ENCODE data around the gene FAM149A. TPM values are rescaled to one million over a fixed set of nuclear protein-coding genes. Genes with fewer than 3 reads are reported as not detected.

The FAM149A gene
- total RNA-seq, 1 experiment from 2014 or later = 8.9 TPM

- DNase-seq (ENCODE audit: low read depth, low spot score) = no peak
- Histone ChIP-seq H3K4me1 (ENCODE audit: control insufficient read depth in 1 of 2, insufficient read depth in 2 of 2, low read length in 2 of 2) (peaks cover 6 to 13% of the 10 kb centered on the region in 2 experiments; a peak in 3 of 4 replicates), H3K9me2 (ENCODE audit: insufficient read depth) (no peaks in the 10 kb centered on the region), H3K79me2 (ENCODE audit: insufficient read depth, low read length) (peaks cover 6% of the 10 kb centered on the region), H2AFZ (ENCODE audit: low read depth, low read length, poor library complexity, severe bottlenecking) (no peak overlapping the region), H3K4me2 (ENCODE audit: low read length) (no peak overlapping the region), H3K9me3 (ENCODE audit: control insufficient read depth in 1 of 2, insufficient read depth in 1 of 2, low read depth in 1 of 2, low read length in 2 of 2) (no peaks in the 10 kb centered on the region), H4K20me1 (ENCODE audit: insufficient read depth) (no peaks in the 10 kb centered on the region), H3K27ac (ENCODE audit: low read depth, low read length) (no peak overlapping the region), H3K4me3 (replicated peaks in 1 of 2; ENCODE audit: low read depth in 1 of 2, low read length in 2 of 2) (no peak overlapping the region), H3K9ac (ENCODE audit: low read length) (no peak overlapping the region), H3K36me3 (ENCODE audit: control insufficient read depth in 1 of 2, insufficient read depth in 2 of 2, low read length in 2 of 2) (no peaks in the 10 kb centered on the region), H3K27me3 (ENCODE audit: insufficient read depth, low read length) (no peaks in the 10 kb centered on the region)
- TF ChIP-seq CEBPB (IDR thresholded peaks at IDR 0.05; ENCODE audit: low read depth) (no peak), EZH2 (IDR thresholded peaks at IDR 0.05) (no peak), ZBTB33 (IDR thresholded peaks at IDR 0.05; ENCODE audit: extremely low read depth, insufficient replicate concordance, low read length) (no peak), EGR1 (IDR thresholded peaks at IDR 0.05; ENCODE audit: low read depth) (no peak)
- RAD21 ChIA-PET (ENCODE audit: low non-redundant PET in 1 of 2, low total read pairs in 2 of 2, uncharacterized antibody in 2 of 2, unreplicated experiment in 2 of 2) = no interaction called here
- no peak for ATAC-seq
- intact Hi-C loops (cut with micrococcal nuclease) = no loop called here
- POLR2A ChIA-PET = no interaction called here
- BruUV-seq (replicated peaks) = no TSS peak
- CTCF ChIA-PET = no interaction called here
Observed at GRCh38 chr4:186188107-186188506, 83.6 kb downstream of the FAM149A start.

GRCh38 chr4:186189656-186190055, 85.2 kb downstream of the FAM149A start:
- H2AFZ ChIP-seq (ENCODE audit: low read depth, low read length, poor library complexity, severe bottlenecking) = no peak overlapping the region
- ATAC-seq = no peak
- intact Hi-C loops (cut with micrococcal nuclease) = no loop called here
- no TSS peak for BruUV-seq (replicated peaks)
- RAD21 ChIA-PET (ENCODE audit: low non-redundant PET in 1 of 2, low total read pairs in 2 of 2, uncharacterized antibody in 2 of 2, unreplicated experiment in 2 of 2) = no interaction called here
- H3K79me2 ChIP-seq (ENCODE audit: insufficient read depth, low read length) = peaks cover 7% of the 10 kb centered on the region
- no peaks in the 10 kb centered on the region for H3K36me3 ChIP-seq (ENCODE audit: control insufficient read depth in 1 of 2, insufficient read depth in 2 of 2, low read length in 2 of 2)
- no peak overlapping the region for H3K4me3 ChIP-seq (replicated peaks in 1 of 2; ENCODE audit: low read depth in 1 of 2, low read length in 2 of 2)
- DNase-seq (ENCODE audit: low read depth, low spot score) = no peak
- no peak overlapping the region for H3K4me2 ChIP-seq (ENCODE audit: low read length)
- H3K27ac ChIP-seq (ENCODE audit: low read depth, low read length) = no peak overlapping the region
- CTCF ChIA-PET = interaction anchor here (0.8 kb wide), 1 partner anchor 12 kb away, joined by 3 read pairs; no protein-coding TSS in a partner anchor
- no peak overlapping the region for H3K9ac ChIP-seq (ENCODE audit: low read length)
- POLR2A ChIA-PET = no interaction called here
- peaks cover 7 to 14% of the 10 kb centered on the region in 2 experiments; a peak in 3 of 4 replicates for H3K4me1 ChIP-seq (ENCODE audit: control insufficient read depth in 1 of 2, insufficient read depth in 2 of 2, low read length in 2 of 2)
- no peaks in the 10 kb centered on the region for H3K27me3 ChIP-seq (ENCODE audit: insufficient read depth, low read length)
- TF ChIP-seq ELF1 (IDR thresholded peaks at IDR 0.05; ENCODE audit: borderline replicate concordance, low read depth) = no peak
- H3K9me3 ChIP-seq (ENCODE audit: control insufficient read depth in 1 of 2, insufficient read depth in 1 of 2, low read depth in 1 of 2, low read length in 2 of 2) = no peaks in the 10 kb centered on the region
- H3K9me2 ChIP-seq (ENCODE audit: insufficient read depth) = no peaks in the 10 kb centered on the region
- H4K20me1 ChIP-seq (ENCODE audit: insufficient read depth) = no peaks in the 10 kb centered on the region

Measured in HCT116 (cell line).